OCI-LY7 (cell line): ENCODE measurements around the gene ALK.

ENCODE experiments used
- EZH2phosphoT487 ChIP-seq: fragments of 200-600 bp; sonication (generic); IDR thresholded peaks from 2 replicates; pipeline ENCODE4 v1.6.1; 2018; ENCODE audit warnings: low read depth, borderline replicate concordance, mild to moderate bottlenecking, mixed run types, antibody characterized with exemption, low read length, moderate library complexity, mixed read lengths
- TF ChIP-seq, protein P1 (sequence below): fragments of 200-600 bp; sonication (generic); conservative IDR thresholded peaks from 2 replicates; pipeline ENCODE4 v1.5.1; 2014; ENCODE audit warnings: mild to moderate bottlenecking, antibody characterized with exemption, low read length, moderate library complexity, mixed read lengths

DNA sequence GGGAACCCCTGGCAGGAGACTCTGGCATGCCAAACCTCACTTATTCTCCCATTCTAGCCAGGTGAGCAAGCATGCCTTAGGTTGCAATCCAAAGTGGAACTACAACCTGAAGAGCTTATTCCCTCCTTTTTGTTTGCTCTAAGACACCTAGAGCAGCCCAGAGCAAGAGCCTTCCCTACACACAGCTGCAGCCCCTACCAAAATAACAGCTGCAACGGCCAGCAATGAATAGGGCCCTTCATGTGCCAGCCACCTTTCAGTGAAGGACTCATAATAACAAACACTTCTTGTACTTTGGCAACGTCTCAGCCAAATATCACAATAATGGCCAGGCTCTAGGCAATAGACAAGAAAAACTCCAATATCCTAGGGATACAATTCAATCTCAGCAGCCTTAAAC, 178.7 kb downstream of the ALK start:
- TF ChIP-seq, protein P1, sequence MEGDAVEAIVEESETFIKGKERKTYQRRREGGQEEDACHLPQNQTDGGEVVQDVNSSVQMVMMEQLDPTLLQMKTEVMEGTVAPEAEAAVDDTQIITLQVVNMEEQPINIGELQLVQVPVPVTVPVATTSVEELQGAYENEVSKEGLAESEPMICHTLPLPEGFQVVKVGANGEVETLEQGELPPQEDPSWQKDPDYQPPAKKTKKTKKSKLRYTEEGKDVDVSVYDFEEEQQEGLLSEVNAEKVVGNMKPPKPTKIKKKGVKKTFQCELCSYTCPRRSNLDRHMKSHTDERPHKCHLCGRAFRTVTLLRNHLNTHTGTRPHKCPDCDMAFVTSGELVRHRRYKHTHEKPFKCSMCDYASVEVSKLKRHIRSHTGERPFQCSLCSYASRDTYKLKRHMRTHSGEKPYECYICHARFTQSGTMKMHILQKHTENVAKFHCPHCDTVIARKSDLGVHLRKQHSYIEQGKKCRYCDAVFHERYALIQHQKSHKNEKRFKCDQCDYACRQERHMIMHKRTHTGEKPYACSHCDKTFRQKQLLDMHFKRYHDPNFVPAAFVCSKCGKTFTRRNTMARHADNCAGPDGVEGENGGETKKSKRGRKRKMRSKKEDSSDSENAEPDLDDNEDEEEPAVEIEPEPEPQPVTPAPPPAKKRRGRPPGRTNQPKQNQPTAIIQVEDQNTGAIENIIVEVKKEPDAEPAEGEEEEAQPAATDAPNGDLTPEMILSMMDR = no peak
- no peak for TF ChIP-seq EZH2phosphoT487
